Astrocyte (in vitro differentiated cells and primary cell): ENCODE measurements around the gene CCDC30. TPM values are rescaled to one million over a fixed set of nuclear protein-coding genes. Genes with fewer than 3 reads are reported as not detected.

Experiments used
- DNase-seq: peaks from one replicate; pipeline ENCODE4 v3.0.0-alpha.2; 2010; ENCODE audit warnings: low read depth
- FAIRE-seq: peaks from 2 replicates; lab custom pipeline; 2011; peaks lifted over from hg19 to GRCh38; lab: Jason Lieb, UNC
- H2AFZ ChIP-seq: 2 replicates; pipeline ENCODE4 v1.6.0; 2012; ENCODE audit warnings: low read depth, low read length, inconsistent platforms
- H3K27ac ChIP-seq: 2 replicates; pipeline ENCODE4 v1.5.1; 2011; ENCODE audit warnings: low read depth, low read length, inconsistent platforms
- H3K27me3 ChIP-seq: 2 replicates; pipeline ENCODE4 v1.6.0; 2011; ENCODE audit warnings: low read length, inconsistent platforms; ENCODE audit not compliant: insufficient read depth
- H3K36me3 ChIP-seq: 2 replicates; pipeline ENCODE4 v1.5.1; 2011; ENCODE audit warnings: low read length, inconsistent platforms; ENCODE audit not compliant: insufficient read depth
- H3K4me1 ChIP-seq: 2 replicates; pipeline ENCODE4 v1.5.1; 2011; ENCODE audit warnings: low read length, inconsistent platforms; ENCODE audit not compliant: insufficient read depth
- H3K4me2 ChIP-seq: 2 replicates; pipeline ENCODE4 v1.6.0; 2012; ENCODE audit warnings: low read length, inconsistent platforms
- H3K4me3 ChIP-seq: 2 replicates; pipeline ENCODE4 v1.5.1; 2011; ENCODE audit warnings: low read depth, mild to moderate bottlenecking, low read length, inconsistent platforms; ENCODE audit not compliant: insufficient read depth
- H3K79me2 ChIP-seq: 2 replicates; pipeline ENCODE4 v1.6.0; 2012; ENCODE audit warnings: mild to moderate bottlenecking, low read length, inconsistent platforms; ENCODE audit not compliant: insufficient read depth
- H3K9ac ChIP-seq: 2 replicates; pipeline ENCODE4 v1.6.0; 2012; ENCODE audit warnings: mild to moderate bottlenecking, low read length, inconsistent platforms
- H3K9me3 ChIP-seq: 2 replicates; pipeline ENCODE4 v1.5.1; 2012; ENCODE audit warnings: low read depth, mild to moderate bottlenecking, low read length, inconsistent platforms; ENCODE audit not compliant: insufficient read depth
- H4K20me1 ChIP-seq: 2 replicates; pipeline ENCODE4 v1.6.0; 2012; ENCODE audit warnings: low read length, inconsistent platforms; ENCODE audit not compliant: insufficient read depth
- H3K27ac Mint-ChIP-seq: one replicate; pipeline ENCODE4 v1.8.0; 2021; ENCODE audit warnings: mild to moderate bottlenecking, mixed read lengths; ENCODE audit not compliant: unreplicated experiment
- H3K27me3 Mint-ChIP-seq: one replicate; pipeline ENCODE4 v1.8.0; 2021; ENCODE audit warnings: low read depth, mixed read lengths; ENCODE audit not compliant: unreplicated experiment
- H3K36me3 Mint-ChIP-seq: one replicate; pipeline ENCODE4 v1.8.0; 2021; ENCODE audit warnings: low read depth, mixed read lengths; ENCODE audit not compliant: unreplicated experiment
- H3K4me1 Mint-ChIP-seq: one replicate; pipeline ENCODE4 v1.8.0; 2021; ENCODE audit warnings: low read depth, mixed read lengths; ENCODE audit not compliant: unreplicated experiment
- H3K4me3 Mint-ChIP-seq: one replicate; pipeline ENCODE4 v1.8.0; 2021; ENCODE audit warnings: mild to moderate bottlenecking, moderate library complexity, mixed read lengths; ENCODE audit not compliant: unreplicated experiment
- H3K9me3 Mint-ChIP-seq: one replicate; pipeline ENCODE4 v1.8.0; 2021; ENCODE audit warnings: mild to moderate bottlenecking, mixed read lengths; ENCODE audit not compliant: unreplicated experiment
- EZH2 ChIP-seq: IDR thresholded peaks from 2 replicates; pipeline ENCODE4 v1.6.1; 2012; ENCODE audit warnings: mild to moderate bottlenecking, low read length, inconsistent platforms; ENCODE audit not compliant: insufficient read depth
- total RNA-seq: library from RNA; stranded (reverse); gene quantifications from 2 replicates; pipeline ENCODE4 v1.2.1, GENCODE V29; 2021
- TF ChIP-seq, protein P1 (sequence below): IDR thresholded peaks from 2 replicates; pipeline ENCODE4 v1.5.1; 2011; ENCODE audit warnings: low read depth, mild to moderate bottlenecking, inconsistent platforms, low read length, moderate library complexity; ENCODE audit not compliant: insufficient read depth

Gene CCDC30
- total RNA-seq, 1 donor from 2014 or later: 2.5 TPM

DNA sequence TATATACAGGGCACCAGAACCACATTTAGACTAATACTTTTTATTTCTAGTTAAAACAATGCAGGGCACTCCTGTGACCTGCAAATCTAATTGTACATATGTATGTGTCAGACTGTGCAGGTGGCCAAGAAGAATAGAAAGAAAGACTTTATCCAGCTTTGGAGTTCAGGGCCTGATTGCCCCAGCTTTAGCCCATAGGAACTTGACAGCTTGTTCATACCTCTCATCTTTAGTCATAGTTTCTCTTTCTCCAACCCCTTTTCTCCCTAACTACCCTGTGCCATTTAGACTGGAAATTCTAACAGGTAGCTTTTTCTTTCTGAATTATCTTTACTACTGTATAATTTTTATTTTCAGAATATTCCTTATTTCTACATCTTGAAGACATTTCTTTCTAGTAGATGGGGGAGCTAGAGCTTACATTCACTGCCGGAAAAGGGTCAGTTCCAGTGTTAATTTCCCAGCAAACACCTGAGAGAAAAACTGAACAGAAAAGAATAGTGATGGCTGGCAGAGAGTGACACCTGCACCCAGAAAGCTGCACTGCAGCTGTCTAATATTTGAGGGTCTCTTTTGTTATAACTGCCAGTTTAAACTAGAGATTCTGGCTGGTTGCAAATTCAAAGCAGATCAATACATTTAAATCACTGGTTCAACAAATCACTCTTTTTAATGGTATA is 227.5 kb downstream of the CCDC30 start:
- TF ChIP-seq, protein P1, sequence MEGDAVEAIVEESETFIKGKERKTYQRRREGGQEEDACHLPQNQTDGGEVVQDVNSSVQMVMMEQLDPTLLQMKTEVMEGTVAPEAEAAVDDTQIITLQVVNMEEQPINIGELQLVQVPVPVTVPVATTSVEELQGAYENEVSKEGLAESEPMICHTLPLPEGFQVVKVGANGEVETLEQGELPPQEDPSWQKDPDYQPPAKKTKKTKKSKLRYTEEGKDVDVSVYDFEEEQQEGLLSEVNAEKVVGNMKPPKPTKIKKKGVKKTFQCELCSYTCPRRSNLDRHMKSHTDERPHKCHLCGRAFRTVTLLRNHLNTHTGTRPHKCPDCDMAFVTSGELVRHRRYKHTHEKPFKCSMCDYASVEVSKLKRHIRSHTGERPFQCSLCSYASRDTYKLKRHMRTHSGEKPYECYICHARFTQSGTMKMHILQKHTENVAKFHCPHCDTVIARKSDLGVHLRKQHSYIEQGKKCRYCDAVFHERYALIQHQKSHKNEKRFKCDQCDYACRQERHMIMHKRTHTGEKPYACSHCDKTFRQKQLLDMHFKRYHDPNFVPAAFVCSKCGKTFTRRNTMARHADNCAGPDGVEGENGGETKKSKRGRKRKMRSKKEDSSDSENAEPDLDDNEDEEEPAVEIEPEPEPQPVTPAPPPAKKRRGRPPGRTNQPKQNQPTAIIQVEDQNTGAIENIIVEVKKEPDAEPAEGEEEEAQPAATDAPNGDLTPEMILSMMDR: no peak
- no peak for TF ChIP-seq EZH2
- Mint-ChIP-seq H3K36me3 (peaks cover 3% of the 10 kb centered on the region), H3K4me1 (peaks cover 38% of the 10 kb centered on the region), H3K4me3 (no peak overlapping the region), H3K27me3 (no peaks in the 10 kb centered on the region), H3K27ac (no peak overlapping the region), H3K9me3 (no peaks in the 10 kb centered on the region)
- DNase-seq (no peak), FAIRE-seq (no peak)
- no peaks in the 10 kb centered on the region for H3K9me3 ChIP-seq
- no peak overlapping the region for H3K4me2 ChIP-seq
- H3K27me3 ChIP-seq: no peaks in the 10 kb centered on the region
- H3K27ac ChIP-seq: no peak overlapping the region
- H3K9ac ChIP-seq: no peak overlapping the region
- no peak overlapping the region for H3K4me3 ChIP-seq
- H3K79me2 ChIP-seq: peaks cover 100% of the 10 kb centered on the region
- H3K4me1 ChIP-seq: peaks cover 3% of the 10 kb centered on the region
- H4K20me1 ChIP-seq: peaks cover 100% of the 10 kb centered on the region
- H2AFZ ChIP-seq: no peak overlapping the region
- H3K36me3 ChIP-seq: peaks cover 27% of the 10 kb centered on the region

DNA sequence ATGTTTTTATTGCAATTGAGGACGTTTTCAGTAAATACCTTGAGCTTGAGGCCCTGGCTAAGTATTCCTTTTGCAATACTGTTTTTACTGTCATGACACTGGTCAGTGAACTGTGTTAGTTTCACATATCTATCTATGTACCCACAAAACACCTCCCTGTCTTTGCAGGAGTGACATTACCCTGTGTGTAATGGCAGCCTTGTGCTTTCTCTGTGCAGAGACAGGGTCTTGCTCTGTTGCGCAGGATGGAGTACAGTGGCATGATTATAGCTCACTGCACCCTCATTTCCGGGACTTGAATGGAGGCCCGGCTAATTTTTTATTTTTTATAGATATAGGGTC is 228.0 kb downstream of the CCDC30 start:
- Histone ChIP-seq H3K4me3 (no peak overlapping the region), H3K27me3 (no peaks in the 10 kb centered on the region), H3K27ac (no peak overlapping the region), H4K20me1 (peaks cover 100% of the 10 kb centered on the region), H3K36me3 (peaks cover 31% of the 10 kb centered on the region), H3K4me2 (no peak overlapping the region), H3K9ac (no peak overlapping the region), H2AFZ (no peak overlapping the region), H3K79me2 (peaks cover 100% of the 10 kb centered on the region), H3K4me1 (peaks cover 2% of the 10 kb centered on the region), H3K9me3 (no peaks in the 10 kb centered on the region)
- FAIRE-seq (no peak), DNase-seq (no peak)
- Mint-ChIP-seq H3K9me3 (no peaks in the 10 kb centered on the region), H3K4me1 (peaks cover 38% of the 10 kb centered on the region), H3K36me3 (peaks cover 3% of the 10 kb centered on the region), H3K4me3 (no peak overlapping the region), H3K27ac (no peak overlapping the region), H3K27me3 (no peaks in the 10 kb centered on the region)
- no peak for TF ChIP-seq EZH2
- TF ChIP-seq, protein P1: no peak

DNA sequence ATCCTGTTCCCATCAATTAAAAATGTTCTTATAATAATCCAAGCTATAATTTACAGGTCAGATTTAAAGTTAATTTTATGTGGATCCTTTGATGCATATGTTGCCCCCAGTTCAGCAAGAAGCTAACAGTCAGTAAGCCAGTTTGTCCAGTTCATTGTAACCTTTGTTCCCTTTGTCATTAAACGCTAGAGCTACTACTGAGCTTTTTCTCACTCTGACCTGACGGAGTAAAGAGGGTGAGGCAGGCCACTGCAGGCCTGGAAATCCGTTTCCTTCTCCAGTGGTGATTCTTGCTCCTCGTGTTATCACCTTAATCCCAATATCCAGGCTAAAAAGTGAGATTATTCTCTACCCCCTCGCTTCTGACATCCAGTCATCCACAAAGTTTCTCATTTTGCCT is 229.4 kb downstream of the CCDC30 start:
- H3K4me1 Mint-ChIP-seq: peaks cover 30% of the 10 kb centered on the region
- peaks cover 6% of the 10 kb centered on the region for H3K36me3 Mint-ChIP-seq
- H3K27me3 Mint-ChIP-seq: no peaks in the 10 kb centered on the region
- H3K27me3 ChIP-seq: no peaks in the 10 kb centered on the region
- H3K9me3 ChIP-seq: no peaks in the 10 kb centered on the region
- H3K27ac Mint-ChIP-seq: no peak overlapping the region
- TF ChIP-seq, protein P1: no peak
- TF ChIP-seq EZH2: no peak
- H3K4me3 ChIP-seq: no peak overlapping the region
- no peak overlapping the region for H2AFZ ChIP-seq
- peaks cover 36% of the 10 kb centered on the region for H3K36me3 ChIP-seq
- H3K9me3 Mint-ChIP-seq: no peaks in the 10 kb centered on the region
- H3K79me2 ChIP-seq: peaks cover 99% of the 10 kb centered on the region
- H4K20me1 ChIP-seq: peaks cover 99% of the 10 kb centered on the region
- FAIRE-seq (no peak), DNase-seq (no peak)
- H3K4me2 ChIP-seq: no peak overlapping the region
- no peak overlapping the region for H3K4me3 Mint-ChIP-seq
- H3K27ac ChIP-seq: no peak overlapping the region
- peaks cover 2% of the 10 kb centered on the region for H3K4me1 ChIP-seq
- H3K9ac ChIP-seq: no peak overlapping the region
